Measurements from ENCODE around the gene KASH5.

Gene KASH5

GRCh38 chr19:49361438-49362047 is 26.5 kb upstream of the KASH5 start (continued):
- TF ChIP-seq, protein P1, sequence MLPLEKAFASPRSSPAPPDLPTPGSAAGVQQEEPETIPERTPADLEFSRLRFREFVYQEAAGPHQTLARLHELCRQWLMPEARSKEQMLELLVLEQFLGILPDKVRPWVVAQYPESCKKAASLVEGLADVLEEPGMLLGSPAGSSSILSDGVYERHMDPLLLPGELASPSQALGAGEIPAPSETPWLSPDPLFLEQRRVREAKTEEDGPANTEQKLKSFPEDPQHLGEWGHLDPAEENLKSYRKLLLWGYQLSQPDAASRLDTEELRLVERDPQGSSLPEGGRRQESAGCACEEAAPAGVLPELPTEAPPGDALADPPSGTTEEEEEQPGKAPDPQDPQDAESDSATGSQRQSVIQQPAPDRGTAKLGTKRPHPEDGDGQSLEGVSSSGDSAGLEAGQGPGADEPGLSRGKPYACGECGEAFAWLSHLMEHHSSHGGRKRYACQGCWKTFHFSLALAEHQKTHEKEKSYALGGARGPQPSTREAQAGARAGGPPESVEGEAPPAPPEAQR (tag by site-specific recombination; IDR thresholded peaks at IDR 0.05) = no peak
- no peak for TF ChIP-seq ZNF140 (tag by site-specific recombination; IDR thresholded peaks at IDR 0.05)
- peak; percentile 22 for TF ChIP-seq ZNF600 (tag by site-specific recombination; IDR thresholded peaks at IDR 0.05)
- no peak for TF ChIP-seq ZNF645 (tag by site-specific recombination; IDR thresholded peaks at IDR 0.05)
- TF ChIP-seq GFI1B (tag by site-specific recombination; IDR thresholded peaks at IDR 0.05) = no peak
- no peak for TF ChIP-seq ZNF354C (tag by site-specific recombination; IDR thresholded peaks at IDR 0.05; ENCODE audit: borderline replicate concordance, low read depth)
- TF ChIP-seq ZNF704 (tag by site-specific recombination; IDR thresholded peaks at IDR 0.05) = no peak
- peak; percentile 36; the same call in 1 of the 2 replicates for TF ChIP-seq ZNF561 (tag by site-specific recombination; IDR thresholded peaks at IDR 0.05; ENCODE audit: borderline replicate concordance)
- peak; percentile 52 for TF ChIP-seq WT1 (tag by site-specific recombination; IDR thresholded peaks at IDR 0.05)
- TF ChIP-seq BCL11A (tag by site-specific recombination; IDR thresholded peaks at IDR 0.05; ENCODE audit: low read depth) = no peak
- no peak for TF ChIP-seq ZNF48 (tag by site-specific recombination; IDR thresholded peaks at IDR 0.05)
- no peak for TF ChIP-seq ZNF530 (tag by site-specific recombination; IDR thresholded peaks at IDR 0.05; ENCODE audit: low read depth)
- TF ChIP-seq ZBTB49 (tag by site-specific recombination; IDR thresholded peaks at IDR 0.05; ENCODE audit: low read depth) = no peak
- TF ChIP-seq, protein P2, sequence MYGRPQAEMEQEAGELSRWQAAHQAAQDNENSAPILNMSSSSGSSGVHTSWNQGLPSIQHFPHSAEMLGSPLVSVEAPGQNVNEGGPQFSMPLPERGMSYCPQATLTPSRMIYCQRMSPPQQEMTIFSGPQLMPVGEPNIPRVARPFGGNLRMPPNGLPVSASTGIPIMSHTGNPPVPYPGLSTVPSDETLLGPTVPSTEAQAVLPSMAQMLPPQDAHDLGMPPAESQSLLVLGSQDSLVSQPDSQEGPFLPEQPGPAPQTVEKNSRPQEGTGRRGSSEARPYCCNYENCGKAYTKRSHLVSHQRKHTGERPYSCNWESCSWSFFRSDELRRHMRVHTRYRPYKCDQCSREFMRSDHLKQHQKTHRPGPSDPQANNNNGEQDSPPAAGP (tag by site-specific recombination; IDR thresholded peaks at IDR 0.05) = no peak

GRCh38 chr19:49362048-49362928 is 25.8 kb upstream of the KASH5 start, which contains the start of gene TEAD2:
Gene TEAD2, minus strand, starts transcription at chr19:49362416. Its CDS starts 2,341 bp downstream, at chr19:49360075.
- ChIA-PET POLR2A (interaction anchor here (0.7 to 2.0 kb wide), 6 partner anchors 14 to 213 kb away, joined by 3 to 6 read pairs (median 4); partner anchors contain the start of genes ALDH16A1 and PIH1D1), CTCF (interaction anchor here (0.6 to 1.0 kb wide), 3 partner anchors 13 to 135 kb away, joined by 3 to 4 read pairs (median 3); no protein-coding TSS in a partner anchor)
- Histone ChIP-seq H3K9me3 (ENCODE audit: control insufficient read depth, insufficient read depth, low read depth, low read length) (no peaks in the 10 kb centered on the region), H3K4me1 (ENCODE audit: control insufficient read depth, insufficient read depth, low read length) (peaks cover 14% of the 10 kb centered on the region), H3K4me3 (ENCODE audit: low read depth, low read length) (peak within 1 kb of the TSS; percentile 77), H3K36me3 (ENCODE audit: control insufficient read depth in 2 of 2, insufficient read depth in 1 of 2, low read length in 2 of 2) (peaks cover 14 to 16% of the 10 kb centered on the region in 2 experiments), H3K27ac (ENCODE audit: extremely low read depth, low read depth, low read length) (peak within 1 kb of the TSS; percentile 83)
- TF ChIP-seq ZNF677 (tag by site-specific recombination; IDR thresholded peaks at IDR 0.05) (no peak), ZNF248 (tag by site-specific recombination; IDR thresholded peaks at IDR 0.05) (no peak), ZNF394 (tag by site-specific recombination; IDR thresholded peaks at IDR 0.05; ENCODE audit: borderline replicate concordance) (no peak), IKZF3 (tag by site-specific recombination; IDR thresholded peaks at IDR 0.05) (peak; percentile 70; the same call in 1 of the 2 replicates), ZBTB6 (tag by site-specific recombination; IDR thresholded peaks at IDR 0.05) (no peak), REPIN1 (tag by site-specific recombination; IDR thresholded peaks at IDR 0.05; ENCODE audit: low read depth) (no peak), ZNF174 (tag by site-specific recombination; IDR thresholded peaks at IDR 0.05) (no peak)
- TF ChIP-seq, protein P3, sequence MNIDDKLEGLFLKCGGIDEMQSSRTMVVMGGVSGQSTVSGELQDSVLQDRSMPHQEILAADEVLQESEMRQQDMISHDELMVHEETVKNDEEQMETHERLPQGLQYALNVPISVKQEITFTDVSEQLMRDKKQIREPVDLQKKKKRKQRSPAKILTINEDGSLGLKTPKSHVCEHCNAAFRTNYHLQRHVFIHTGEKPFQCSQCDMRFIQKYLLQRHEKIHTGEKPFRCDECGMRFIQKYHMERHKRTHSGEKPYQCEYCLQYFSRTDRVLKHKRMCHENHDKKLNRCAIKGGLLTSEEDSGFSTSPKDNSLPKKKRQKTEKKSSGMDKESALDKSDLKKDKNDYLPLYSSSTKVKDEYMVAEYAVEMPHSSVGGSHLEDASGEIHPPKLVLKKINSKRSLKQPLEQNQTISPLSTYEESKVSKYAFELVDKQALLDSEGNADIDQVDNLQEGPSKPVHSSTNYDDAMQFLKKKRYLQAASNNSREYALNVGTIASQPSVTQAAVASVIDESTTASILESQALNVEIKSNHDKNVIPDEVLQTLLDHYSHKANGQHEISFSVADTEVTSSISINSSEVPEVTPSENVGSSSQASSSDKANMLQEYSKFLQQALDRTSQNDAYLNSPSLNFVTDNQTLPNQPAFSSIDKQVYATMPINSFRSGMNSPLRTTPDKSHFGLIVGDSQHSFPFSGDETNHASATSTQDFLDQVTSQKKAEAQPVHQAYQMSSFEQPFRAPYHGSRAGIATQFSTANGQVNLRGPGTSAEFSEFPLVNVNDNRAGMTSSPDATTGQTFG (tag by site-specific recombination; IDR thresholded peaks at IDR 0.05; ENCODE audit: borderline replicate concordance) = no peak

Data from HEK293 (cell line).